GM10266 (cell line): ENCODE measurements around the gene LPCAT3.
A peak's percentile ranks its signal among the peaks of the same experiment; 100 is the strongest.

Experiments
- DNase-seq: peaks from one replicate; pipeline ENCODE4 v3.0.0; 2012; ENCODE audit errors: extremely low spot score
- CTCF ChIP-seq: IDR thresholded peaks from 2 replicates; pipeline ENCODE4 v1.5.1; 2012; ENCODE audit warnings: mild to moderate bottlenecking, low read depth; ENCODE audit not compliant: control insufficient read depth, insufficient read depth; ENCODE audit errors: missing control alignments

Gene LPCAT3

DNA sequence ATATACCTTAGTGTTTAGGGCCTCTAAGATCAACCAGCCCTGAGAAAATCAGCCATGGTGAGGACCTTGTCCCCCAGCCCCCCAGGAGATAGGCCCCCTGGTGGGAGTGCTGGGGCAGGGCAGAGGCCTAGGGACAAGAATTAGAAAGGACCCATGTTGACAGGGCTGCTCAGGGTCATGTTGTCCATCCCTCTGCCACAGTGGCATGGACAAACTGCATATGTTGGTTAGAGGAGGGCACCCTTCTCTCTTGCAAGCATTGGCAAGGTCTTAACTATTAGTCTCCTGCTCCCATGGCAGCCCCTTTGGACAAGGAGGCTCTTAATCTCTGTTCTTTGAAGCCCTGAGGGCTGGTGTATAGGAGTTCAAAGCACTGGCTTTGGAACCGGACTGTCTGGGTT lies 67.9 kb downstream of the LPCAT3 start:
- DNase-seq = no peak
- TF ChIP-seq CTCF = peak; percentile 41

DNA sequence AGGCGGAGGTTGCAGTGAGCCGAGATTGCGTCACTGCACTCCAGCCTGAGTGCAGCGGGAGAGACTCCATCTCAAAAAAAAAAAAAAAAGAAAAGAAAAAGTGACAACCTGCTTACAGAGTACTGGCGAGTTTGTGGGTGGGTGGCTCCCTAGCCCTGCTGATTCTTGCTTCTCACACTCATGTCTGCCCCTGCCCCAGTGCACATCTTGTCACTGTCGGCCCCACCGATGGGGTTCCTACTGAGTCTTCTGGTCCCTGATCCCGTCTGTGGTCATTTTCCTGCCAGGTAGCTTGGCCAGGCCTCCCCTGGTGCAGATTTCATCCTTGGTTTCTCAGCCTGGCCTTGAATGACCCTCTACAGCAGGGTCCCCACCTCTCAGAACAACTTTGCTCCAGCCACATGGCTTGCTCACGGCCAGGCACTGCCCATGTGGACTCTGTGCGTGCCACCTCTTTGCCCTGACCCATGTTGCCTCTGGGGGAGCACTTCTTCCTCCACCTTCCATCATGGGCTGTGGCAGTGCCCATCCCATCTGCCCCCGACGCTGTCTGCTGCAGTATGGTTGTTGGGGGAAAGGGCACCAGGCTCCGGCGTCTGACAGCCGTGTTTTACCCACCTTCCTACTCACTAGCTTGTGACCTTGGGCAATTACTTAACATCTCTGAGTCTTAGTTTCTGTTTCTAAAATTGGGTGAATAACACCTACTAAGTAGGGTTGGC lies 69.2 kb downstream of the LPCAT3 start:
- TF ChIP-seq CTCF = peak; percentile 10
- DNase-seq = no peak

DNA sequence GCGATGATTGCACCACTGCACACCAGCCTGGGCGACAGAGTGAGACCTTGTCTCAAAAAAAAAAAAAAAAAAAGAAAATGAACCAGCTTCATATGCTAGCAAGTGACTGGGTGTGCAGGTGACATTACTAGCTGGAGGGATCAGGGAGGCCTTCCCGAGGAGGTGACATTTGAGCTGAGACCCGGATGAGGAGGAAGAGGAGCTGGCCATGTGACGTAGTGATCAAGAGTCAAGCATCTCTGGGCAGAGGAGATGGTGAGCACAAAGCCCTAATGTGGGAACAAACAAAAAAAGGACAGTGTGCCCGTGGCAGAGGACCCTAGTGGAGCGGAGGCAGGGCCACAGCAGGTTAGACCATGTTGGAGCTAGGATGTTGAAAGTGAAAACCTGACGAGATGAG lies 70.7 kb downstream of the LPCAT3 start:
- no peak for TF ChIP-seq CTCF
- no peak for DNase-seq

DNA sequence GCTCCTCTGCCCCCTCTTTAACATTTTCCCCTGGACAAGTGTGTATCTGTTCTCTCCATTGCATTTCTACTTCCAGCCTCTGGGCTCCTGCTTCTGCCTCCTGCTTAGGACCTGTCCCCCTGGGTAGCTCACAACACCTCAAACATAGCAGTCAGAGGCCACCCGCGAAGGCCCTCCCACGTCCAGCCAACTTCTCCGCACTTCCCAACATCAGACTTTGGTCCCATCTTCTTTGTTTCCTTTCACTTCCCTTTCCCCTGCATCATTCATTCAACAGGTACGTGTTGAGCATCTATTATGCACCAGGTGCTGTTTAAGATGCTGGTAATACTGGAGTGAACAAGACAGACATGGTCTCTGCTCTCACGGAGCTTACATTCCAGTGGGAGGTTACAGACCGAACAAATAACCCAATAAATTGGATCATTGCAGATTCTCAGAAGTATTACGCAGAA lies 71.3 kb downstream of the LPCAT3 start:
- no peak for TF ChIP-seq CTCF
- DNase-seq = no peak

DNA sequence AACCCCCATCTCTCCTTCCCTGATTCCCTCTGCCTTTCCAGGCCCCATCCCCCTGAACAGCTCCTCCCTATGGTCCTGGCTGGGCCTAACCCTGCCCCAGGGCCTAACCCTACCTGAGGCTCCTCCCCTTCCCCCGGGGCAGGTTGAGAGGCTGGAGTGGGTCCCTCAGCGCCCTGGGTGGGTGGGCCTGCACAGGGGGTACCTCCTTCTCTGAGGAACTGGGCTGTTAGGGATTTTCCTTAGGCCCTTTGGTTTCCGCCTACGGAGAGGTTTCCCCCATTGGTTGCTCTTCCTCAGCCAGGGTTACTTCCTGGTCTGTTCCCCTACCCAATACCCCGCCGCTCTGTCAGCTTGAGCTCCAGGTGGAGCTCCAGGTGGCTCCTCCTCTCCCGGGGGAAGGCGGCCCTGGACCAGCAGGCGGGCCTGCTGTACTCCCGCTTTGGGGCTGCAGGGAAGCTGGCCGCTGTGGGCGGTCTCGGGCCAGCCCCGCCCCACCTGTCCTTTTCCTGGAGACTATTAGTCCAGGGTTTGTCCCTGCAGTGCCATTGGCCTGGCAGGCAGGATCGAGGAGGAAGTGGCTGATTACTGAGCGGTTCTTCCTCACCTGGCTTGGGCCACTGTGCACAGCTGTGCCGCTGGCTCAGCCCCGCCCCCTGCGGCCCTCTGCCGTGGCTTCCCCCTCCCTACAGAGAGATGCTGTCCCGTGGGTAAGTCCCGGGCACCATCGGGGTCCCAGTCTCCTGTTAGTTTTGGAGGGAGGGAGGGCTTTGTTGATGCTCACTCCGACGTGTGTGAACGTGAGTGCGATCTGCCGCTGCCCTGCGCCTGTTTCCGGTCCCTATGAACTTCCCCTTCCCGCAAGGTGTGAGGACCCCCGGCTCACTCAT lies 72.0 kb downstream of the LPCAT3 start:
- DNase-seq = peak; percentile 66

DNA sequence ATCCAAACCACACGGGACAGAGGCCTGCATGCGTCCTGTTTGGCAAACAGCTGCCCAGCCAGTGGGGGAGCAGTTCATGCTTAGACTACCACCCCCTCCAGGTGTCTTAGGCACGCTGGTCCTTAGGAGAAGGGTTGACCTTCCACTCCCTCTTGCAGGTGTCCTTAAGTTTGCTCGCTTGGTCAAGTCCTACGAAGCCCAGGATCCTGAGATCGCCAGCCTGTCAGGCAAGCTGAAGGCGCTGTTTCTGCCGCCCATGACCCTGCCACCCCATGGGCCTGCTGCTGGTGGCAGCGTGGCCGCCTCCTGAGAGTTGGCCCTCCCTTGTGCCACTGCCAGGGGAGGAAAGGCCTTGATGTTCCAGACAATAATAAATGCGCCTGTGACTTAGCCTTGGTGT lies 72.7 kb downstream of the LPCAT3 start:
- no peak for TF ChIP-seq CTCF
- DNase-seq = no peak

More for the DNA sequence above, 72.0 kb downstream of the LPCAT3 start:
- TF ChIP-seq CTCF = no peak

DNA sequence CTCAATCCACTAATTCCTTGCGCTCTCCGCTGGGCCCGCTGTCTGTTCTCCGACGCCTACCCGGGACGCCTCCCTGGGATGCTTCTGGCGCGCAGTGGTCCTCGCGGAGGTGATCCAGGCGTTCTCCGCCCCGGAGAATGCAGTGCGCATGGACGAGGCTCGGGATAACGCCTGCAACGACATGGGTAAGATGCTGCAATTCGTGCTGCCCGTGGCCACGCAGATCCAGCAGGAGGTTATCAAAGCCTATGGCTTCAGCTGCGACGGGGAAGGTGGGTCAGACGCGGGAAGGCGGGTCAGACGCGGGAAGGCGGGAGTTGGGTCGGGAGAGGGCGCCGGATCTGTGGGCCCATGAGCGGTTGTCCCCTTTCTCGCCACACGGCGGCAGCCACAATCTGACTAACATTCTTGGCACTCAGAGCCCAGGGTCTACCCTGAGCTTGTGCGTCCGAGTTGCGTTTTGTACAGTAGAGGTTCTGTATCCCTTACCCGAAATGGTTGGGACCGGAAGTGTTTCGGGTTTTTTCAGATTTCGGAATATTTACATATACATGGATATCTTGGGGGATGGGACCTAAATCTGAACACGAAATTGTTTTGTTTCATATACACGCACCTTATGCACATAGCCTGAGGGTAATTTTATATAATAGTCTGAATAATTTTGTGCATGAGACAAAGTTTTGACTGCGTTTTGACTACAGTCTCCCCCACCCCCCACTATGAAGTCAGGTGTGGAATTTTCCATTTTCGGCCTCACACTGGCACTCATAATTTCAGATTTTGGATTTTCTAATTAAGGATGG lies 73.7 kb downstream of the LPCAT3 start:
- TF ChIP-seq CTCF = peak; percentile 95
- peak; percentile 81 for DNase-seq
